Stimulated activated CD8-positive, alpha-beta memory T cell treated with anti-CD3 and anti-CD28 coated beads, Interleukin-15, amount 100 ng/mL, for 1 hour (primary cell): ENCODE measurements around the gene CETN1.

Experiments
- DNase-seq: peaks from one replicate; pipeline ENCODE4 v3.0.0-alpha.2; 2020; ENCODE audit warnings: low read depth

CETN1 gene

DNA sequence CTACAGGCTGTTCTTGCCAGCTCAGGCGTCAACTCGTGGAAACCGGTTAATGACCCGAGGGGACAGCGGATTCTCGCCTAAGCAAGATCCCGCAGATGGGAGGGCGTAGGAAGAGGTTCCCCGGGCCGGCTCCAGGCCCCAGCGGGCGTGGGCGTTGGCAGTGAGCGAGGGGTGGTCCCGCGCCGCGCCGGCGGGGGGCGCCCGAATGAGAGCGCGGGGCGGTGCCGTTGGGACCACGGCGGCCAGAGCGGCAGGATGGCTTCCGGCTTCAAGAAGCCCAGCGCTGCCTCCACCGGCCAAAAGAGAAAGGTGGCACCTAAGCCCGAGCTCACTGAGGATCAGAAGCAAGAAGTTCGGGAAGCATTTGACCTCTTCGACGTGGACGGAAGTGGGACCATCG lies at the start of gene CETN1:
CETN1 (plus strand) TSS at position 227 of the 400 bp plus-strand sequence; CDS start at position 256, 29 bp downstream.
- no peak for DNase-seq

- no peak for DNase-seq
These were observed 48.2 kb upstream of the CETN1 start for GRCh38 chr18:532018-532417.

GRCh38 chr18:532632-533031 lies 47.5 kb upstream of the CETN1 start:
- DNase-seq, result no peak

DNA sequence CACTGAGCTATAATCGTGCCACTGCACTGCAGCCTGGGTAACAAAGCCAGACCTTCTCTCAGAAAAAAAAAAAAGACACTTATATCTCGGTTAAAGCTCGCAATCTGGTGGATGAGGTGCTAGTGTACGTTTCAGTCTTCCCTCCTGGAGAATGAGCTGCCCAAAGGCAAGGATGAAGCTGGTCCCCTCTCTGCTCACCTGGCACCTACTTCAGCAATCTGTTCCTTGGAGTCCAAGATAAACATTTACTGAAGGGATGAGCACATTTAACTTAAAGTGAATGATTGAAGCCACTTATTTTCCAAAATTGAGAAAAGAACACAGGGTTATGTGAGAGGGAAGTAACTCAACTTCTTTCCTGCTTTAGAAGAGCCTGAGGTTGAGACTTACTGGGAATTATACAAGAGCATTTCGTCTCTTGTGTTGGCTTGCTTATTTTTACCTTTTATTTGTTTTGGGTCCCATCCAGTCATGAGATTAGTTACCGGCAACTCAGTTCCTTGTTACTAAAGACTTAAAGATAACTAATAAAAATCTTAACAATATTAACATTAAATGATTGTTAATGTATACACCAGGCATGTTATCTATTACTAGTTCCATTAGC lies 46.1 kb upstream of the CETN1 start:
- no peak for DNase-seq

- DNase-seq, result no peak
These were observed 36.6 kb upstream of the CETN1 start for GRCh38 chr18:543447-544078.

DNA sequence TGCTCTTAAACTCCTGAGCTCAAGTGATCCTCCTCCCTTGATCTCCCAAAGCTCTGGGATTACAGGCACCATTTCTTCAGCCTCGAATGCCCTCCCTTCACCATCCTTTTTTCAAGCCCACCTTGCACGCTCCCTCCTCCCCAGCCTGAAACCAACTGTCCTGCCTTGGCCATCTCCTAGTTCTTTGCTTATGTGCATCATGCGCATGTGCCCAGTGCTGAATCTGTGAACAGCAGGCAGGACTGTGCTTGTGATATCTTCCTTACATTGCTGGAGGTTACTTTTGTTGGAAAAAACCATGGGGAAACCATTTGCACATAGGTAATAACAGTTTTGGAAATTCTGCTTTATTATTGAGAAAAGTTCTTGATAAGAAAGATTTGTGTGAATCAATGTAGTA lies 30.2 kb upstream of the CETN1 start:
- no peak for DNase-seq

DNA sequence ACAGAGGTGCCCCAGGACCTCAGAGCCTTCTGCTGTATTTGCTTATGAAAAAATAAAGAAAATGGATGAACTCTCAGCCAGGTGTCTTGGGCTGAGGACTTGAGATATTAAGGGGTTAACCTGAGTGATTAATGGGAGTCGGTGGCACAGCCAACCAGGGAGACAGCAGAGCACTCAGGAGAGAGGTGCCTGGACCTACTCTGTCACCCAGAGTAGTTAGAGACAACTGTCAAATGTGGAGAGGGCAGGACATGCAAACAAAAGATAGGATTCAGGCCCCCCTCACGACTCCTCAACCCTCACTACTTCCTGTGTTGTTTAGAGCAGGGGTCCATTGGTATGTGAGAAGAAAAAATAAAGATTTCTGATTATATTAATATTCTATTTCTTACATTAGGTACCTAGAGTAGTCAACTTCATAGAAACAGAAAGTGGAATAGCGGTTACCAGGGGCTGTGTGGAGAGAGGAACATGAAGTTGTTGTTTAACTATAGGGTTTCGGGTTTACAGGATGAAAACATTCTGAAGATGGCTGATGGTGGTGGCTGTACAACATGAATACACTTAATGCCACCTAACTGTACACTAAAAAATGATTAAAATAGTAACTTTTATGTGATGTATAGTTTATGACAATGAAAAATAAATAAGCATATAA lies 28.6 kb upstream of the CETN1 start:
- no peak for DNase-seq

DNA sequence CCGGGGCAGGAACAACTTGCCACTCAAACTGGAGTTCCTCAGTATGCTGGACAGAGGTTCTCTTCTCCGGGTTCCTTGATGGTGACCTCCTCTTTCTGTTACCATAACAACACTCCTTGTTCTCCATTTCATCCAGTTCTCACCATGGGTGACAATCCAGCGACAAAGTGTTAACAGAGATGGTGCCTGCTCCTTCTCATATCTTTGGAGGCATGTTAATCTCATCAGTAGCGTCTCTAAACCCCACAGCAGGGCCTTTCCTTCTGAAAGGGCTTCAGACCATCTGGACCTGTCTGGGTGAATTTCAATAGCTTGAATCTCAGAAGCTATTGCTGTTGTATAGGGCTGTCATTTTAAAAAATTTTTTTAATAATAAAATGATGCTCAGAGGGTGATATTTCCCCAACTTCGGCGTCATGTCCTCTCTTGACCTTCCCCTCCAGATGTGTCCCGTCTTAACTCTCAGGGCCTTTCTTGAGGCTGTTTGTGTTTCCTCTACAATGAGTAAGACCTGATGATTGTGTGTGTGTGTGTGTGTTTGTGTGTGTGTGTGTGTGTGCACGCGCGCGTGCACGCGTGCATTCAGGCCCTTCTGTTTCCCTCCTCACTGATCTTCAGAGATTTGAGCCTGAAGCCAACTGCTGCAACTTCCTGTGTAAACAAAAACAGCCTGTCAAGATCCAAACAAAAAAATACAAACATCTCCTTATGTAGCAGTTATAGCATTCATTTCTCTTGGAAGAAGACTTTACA lies 24.3 kb upstream of the CETN1 start:
- DNase-seq, result no peak

- DNase-seq, result no peak
These were observed 15.2 kb upstream of the CETN1 start for GRCh38 chr18:564708-565561.

- no peak for DNase-seq
These were observed 14.6 kb upstream of the CETN1 start for GRCh38 chr18:565562-566061.

GRCh38 chr18:567122-567521 lies 13.1 kb upstream of the CETN1 start:
- DNase-seq, result no peak

GRCh38 chr18:568731-569130 lies 11.4 kb upstream of the CETN1 start:
- no peak for DNase-seq

GRCh38 chr18:570256-570655 lies 9.9 kb upstream of the CETN1 start:
- DNase-seq, result no peak

GRCh38 chr18:570697-571096 lies 9.5 kb upstream of the CETN1 start:
- DNase-seq, result no peak

DNA sequence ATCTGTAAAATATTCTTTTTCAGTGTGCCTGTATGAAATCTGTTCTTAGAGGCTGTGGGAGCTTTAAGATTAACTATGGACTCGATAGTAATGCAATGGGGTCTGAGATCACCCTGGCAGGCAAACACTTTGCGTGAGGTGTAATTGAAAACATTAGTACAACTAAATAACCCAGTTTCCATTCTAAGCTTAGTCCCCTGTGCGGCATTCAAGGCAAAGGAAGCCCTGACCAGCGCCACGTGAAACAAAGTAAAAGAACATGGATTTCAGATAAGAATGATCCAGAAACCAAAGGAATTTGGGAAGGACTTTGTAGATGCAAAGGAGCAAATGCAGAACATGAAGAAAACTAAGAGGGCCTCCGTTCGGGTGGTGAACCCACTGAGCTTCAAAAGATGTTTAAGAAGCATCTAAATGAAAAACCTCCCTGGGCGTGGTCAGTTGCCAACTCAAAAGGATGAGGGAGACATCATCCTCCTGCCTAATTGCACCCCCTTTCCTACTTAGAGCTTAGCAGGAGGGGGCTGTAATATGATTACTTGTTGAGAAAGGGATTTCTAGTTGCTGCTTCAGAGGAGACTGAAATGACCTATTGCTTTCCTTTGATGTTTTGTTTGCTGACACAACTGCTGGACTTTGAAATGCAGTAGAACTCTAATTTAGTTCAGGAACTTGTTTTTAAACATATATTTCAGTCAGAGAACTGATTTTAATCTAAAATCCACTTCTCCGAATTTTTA lies 7.9 kb upstream of the CETN1 start:
- DNase-seq, result no peak

DNA sequence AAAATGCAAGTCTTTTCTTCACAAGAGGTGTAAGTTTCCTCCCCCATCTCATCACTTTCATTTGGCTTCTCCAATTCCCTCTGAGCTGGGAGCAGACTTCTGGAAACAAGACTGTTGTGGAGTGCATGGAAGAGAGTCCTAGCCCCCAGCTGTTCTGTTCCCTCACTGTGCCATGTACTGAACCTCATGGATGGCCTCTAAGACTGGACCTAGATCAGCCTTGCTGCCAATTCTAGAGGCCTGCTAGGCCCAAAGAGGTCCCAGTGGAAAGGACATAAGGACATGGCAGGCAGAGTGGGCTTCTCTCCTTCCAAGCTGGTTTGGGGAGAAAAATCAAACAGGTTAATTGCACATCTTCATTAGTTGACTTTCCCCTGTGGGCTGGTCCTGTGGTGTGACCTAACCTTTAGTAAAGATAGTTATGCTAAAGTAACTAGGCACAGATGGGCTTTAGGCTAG lies 7.3 kb upstream of the CETN1 start:
- DNase-seq, result no peak

GRCh38 chr18:573385-573784 lies 6.8 kb upstream of the CETN1 start:
- DNase-seq, result no peak

DNA sequence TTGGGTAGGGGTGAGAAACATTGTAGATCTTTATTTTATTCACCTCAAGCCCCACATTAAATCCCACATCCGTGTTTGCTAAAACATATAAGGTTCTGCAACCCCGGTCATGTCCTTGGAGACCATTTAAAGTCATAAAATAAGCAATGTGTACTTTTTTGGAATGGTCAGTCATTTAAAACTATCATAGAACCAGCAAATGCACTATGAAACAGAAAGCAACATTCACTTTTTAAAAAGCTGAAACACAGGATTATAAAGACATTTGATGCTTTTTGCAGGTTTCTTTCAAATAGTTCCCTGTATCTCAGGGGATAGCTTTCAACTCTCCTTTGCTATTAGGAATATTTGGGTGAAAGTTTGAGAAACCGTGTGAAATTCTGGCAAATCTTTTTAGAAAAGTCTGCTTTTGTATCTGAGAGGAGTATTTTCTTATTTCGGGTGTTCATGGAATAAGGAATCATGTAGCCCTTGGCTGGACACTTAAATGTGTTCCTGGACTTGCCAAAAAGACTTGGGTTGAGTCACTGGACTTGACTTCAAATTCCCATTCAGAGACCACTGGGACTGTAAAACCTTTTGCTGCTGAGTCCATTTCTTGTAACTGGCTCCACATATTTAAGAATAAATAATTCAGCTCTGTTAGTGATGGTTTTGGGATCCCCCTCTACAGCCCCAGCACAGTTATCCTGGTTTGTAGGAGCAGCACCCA lies 5.9 kb upstream of the CETN1 start:
- DNase-seq, result no peak

DNA sequence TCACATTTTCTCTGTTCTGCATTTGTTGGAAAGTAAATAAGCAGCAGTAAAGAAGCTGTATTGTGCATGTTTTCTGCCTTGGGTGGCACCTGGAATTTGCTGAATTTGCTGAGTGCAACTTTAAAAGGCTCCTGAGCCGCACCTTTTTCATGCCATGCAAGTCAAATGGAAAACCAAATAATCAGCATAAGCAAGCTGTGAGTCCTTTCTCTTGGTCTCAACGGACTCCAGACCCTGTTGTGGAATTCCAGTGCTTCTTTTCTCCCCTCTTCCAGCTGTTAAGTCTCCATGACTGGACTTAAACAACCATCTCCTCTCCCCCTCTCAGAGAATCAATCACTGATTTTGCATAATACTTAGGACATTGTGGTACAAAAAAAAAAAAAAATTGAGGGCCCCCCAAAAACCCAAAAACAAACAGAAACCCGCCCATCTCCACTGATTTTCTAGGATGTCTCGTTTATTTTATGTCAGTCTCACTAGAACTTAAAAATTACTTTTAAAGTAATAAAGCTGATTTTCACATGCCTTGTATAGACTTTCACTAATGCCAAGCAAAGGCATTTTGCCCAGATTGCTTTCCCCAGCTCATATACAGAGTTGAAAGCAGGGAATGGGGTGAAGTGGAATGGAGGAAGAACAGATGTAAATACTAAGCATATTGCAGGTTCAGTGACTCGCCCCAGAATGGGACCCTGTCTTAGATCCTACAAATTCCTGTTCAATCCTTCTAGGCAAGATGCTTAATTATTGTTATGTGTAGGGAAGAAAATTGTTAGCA lies 5.1 kb upstream of the CETN1 start:
- DNase-seq, result no peak
